Thoracic aorta (tissue), 2 donors: Measurements from ENCODE around the gene SEC24C. TPM values are rescaled to one million over a fixed set of nuclear protein-coding genes. Genes with fewer than 3 reads are reported as not detected.
"Not testable (repeated sequence)": the region's sequence is repeated elsewhere in the genome, so short reads cannot be mapped to it uniquely, and the experiment has no call there.

ENCODE experiments used
- ATAC-seq: fragments of 150-250 bp; one replicate; pipeline ENCODE4 v1.8.0; 2017; ENCODE audit warnings: low read depth; ENCODE audit not compliant: insufficient number of reproducible peaks, low FRiP score
- DNase-seq: peaks from one replicate; pipeline ENCODE4 v3.0.0-alpha.2; 2020; ENCODE audit warnings: low spot score
- H3K27ac ChIP-seq, 2 donors: fragments of 200-600 bp; sonication (generic); 1 replicate in 1 of 2; 2 replicates in 1 of 2; pipeline ENCODE4 v1.5.1; 2016; ENCODE audit warnings: mild to moderate bottlenecking in 2 of 2, moderate library complexity in 2 of 2
- H3K27me3 ChIP-seq: fragments of 200-600 bp; sonication (generic); replicated peaks from 2 replicates; pipeline ENCODE4 v1.6.0; 2016; ENCODE audit warnings: mild to moderate bottlenecking; ENCODE audit not compliant: insufficient read depth
- H3K36me3 ChIP-seq: fragments of 200-600 bp; sonication (generic); one replicate; pipeline ENCODE4 v1.5.1; 2016
- H3K4me1 ChIP-seq, 2 donors: fragments of 200-600 bp; sonication (generic); 1 replicate in 1 of 2; 2 replicates in 1 of 2; pipeline versions ENCODE4 v1.5.1 to v1.6.0; 2016; ENCODE audit warnings: low read depth in 2 of 2, mild to moderate bottlenecking in 1 of 2; ENCODE audit not compliant: control insufficient read depth in 1 of 2
- H3K4me3 ChIP-seq: fragments of 200-600 bp; sonication (generic); 2 replicates; pipeline ENCODE4 v1.5.1; 2016; ENCODE audit warnings: mild to moderate bottlenecking
- H3K9me3 ChIP-seq: fragments of 200-600 bp; sonication (generic); 2 replicates; pipeline ENCODE4 v1.5.1; 2016
- total RNA-seq, 2 donors: library from RNA; depleted of rRNA; stranded (reverse); fragments of >200 nt; gene quantifications; one replicate each; pipeline versions ENCODE4 v1.1.0 to v1.2.3, GENCODE V29; 2016
- TF ChIP-seq, protein P1 (sequence below): fragments of 200-600 bp; sonication (generic); IDR thresholded peaks from one replicate; pipeline ENCODE4 v1.5.1; 2019; ENCODE audit warnings: antibody characterized with exemption

SEC24C gene
- total RNA-seq, 2 donors from 2014 or later, result 55.7 to 80.1 TPM

DNA sequence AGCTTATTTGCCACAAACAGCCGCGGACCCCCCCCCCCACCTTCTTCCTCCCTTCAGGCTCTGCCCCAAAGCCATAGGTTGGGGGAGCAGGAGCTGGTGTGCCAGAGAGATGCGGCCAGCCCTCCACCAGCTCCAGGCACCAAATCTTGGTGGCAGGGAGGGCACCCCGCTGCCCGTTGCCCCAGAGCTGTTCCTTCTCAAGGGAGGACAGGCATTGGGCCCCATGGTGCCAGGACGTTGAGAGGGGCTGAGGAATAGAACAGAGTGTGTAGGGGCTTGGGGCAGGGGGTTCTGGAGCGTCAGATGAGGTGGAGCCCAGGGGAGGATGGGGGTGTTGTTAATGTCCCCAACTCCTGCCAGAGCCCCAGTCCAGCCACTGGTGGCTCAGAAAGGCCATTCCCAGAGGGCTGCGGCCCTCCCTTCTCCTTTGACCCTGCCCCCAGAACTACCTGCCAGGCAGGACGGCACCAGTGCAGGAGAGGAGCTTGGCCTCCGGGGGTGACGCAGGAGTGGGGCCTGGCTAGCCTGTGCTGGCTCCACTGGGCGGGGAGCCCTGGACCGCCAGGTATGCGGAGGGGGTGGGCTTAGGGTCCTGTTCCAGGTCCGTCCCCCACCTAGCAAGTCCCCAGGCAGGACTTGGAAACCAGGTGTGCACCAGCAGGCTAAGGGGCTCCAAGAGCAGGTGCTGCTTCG, 10.0 kb upstream of the SEC24C start:
- peaks cover 14% of the 10 kb centered on the region for H3K36me3 ChIP-seq
- no peaks in the 10 kb centered on the region for H3K9me3 ChIP-seq
- H3K4me1 ChIP-seq, result peaks cover 7 to 35% of the 10 kb centered on the region in 2 donors
- H3K27me3 ChIP-seq, result no peaks in the 10 kb centered on the region
- no peak for ATAC-seq
- TF ChIP-seq, protein P1, sequence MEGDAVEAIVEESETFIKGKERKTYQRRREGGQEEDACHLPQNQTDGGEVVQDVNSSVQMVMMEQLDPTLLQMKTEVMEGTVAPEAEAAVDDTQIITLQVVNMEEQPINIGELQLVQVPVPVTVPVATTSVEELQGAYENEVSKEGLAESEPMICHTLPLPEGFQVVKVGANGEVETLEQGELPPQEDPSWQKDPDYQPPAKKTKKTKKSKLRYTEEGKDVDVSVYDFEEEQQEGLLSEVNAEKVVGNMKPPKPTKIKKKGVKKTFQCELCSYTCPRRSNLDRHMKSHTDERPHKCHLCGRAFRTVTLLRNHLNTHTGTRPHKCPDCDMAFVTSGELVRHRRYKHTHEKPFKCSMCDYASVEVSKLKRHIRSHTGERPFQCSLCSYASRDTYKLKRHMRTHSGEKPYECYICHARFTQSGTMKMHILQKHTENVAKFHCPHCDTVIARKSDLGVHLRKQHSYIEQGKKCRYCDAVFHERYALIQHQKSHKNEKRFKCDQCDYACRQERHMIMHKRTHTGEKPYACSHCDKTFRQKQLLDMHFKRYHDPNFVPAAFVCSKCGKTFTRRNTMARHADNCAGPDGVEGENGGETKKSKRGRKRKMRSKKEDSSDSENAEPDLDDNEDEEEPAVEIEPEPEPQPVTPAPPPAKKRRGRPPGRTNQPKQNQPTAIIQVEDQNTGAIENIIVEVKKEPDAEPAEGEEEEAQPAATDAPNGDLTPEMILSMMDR, result no peak
- H3K4me3 ChIP-seq, result no peak overlapping the region
- no peak for DNase-seq
- H3K27ac ChIP-seq, result no peak overlapping the region

DNA sequence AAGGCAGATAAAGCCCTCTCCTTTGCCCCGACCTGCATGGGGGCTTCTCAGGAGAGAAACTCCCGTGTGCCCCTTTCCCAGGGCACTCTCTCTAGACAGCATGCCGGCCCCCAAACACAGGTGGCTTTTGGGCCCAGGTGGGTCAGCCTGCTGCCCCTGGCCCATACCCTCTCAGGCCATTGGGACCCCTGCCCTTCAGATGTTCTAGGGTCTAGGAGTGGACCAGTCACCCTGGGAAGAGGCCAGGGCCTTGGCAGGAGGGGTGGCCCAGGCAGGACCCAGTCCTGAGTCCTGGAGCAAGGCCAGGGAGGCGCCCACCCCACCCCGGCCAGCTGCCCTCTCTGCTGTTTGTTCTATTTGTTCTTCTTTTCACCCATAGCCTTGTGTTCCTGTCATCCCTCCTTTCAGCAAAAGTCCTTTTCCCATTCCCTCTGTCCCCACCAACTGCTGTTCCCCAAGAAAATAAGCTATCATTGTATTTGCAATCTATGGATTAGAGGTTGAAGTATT, 9.3 kb upstream of the SEC24C start:
- H3K9me3 ChIP-seq, result no peaks in the 10 kb centered on the region
- peaks cover 14% of the 10 kb centered on the region for H3K36me3 ChIP-seq
- H3K27me3 ChIP-seq, result no peaks in the 10 kb centered on the region
- no peak overlapping the region for H3K4me3 ChIP-seq
- peaks cover 7 to 35% of the 10 kb centered on the region in 2 donors for H3K4me1 ChIP-seq
- TF ChIP-seq, protein P1, result no peak
- no peak overlapping the region for H3K27ac ChIP-seq
- ATAC-seq (no peak), DNase-seq (no peak)

DNA sequence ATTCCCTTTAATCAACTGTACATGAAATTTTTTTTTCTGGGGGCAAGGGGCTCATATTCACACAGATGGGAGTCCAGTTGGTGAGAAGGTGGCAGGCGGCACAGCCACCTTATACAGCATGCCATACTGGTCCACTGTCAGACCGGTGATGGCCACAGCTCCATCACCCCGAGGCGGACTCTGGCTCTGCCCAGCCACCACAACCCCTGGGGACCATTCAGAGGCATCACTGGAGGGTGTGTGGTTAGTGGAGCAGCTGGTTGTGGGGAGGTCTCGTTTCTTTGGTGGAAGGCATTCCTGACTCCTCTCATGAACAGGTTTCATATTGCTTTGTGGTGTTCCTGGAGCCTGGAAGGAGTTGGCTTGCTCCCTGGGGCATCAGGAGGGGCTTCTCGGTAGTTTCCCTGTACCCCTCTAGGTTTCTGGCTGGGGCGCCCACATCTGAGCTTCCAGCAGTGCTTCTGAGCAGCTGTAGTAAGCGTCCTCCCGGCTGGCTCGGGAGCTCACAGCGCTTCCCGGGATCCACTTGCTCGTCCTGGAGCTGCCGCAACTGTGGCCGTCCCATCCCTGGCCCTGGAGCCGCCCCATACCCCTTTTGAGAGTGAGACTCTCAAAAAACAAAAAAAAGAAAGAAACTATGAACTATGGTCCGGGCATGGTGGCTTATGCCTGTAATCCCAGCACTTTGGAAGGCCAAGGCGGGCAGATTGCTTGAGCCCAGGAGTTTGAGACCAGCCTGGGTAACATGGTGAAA, 3.5 kb upstream of the SEC24C start:
- peaks cover 8 to 22% of the 10 kb centered on the region in 2 donors for H3K4me1 ChIP-seq
- H3K36me3 ChIP-seq, ATAC-seq, H3K4me3 ChIP-seq, H3K27me3 ChIP-seq, DNase-seq, H3K27ac ChIP-seq, H3K9me3 ChIP-seq: not testable (repeated sequence)

DNA sequence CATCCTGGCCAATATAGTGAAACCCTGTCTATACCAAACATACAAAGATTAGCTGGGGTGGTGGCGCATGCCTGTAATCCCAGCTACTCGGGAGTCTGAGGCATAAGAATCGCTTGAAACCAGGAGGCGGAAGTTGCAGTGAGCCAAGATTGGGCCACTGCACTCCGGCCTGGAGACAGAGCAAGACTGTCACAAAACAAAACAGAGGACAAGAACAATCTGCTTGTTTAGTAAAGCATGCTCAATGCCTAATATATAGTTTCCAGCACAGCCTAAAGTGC, 1.8 kb upstream of the SEC24C start:
- Histone ChIP-seq H3K36me3 (peaks cover 5% of the 10 kb centered on the region), H3K4me1 (peaks cover 16 to 34% of the 10 kb centered on the region in 2 donors), H3K27me3 (no peaks in the 10 kb centered on the region), H3K4me3 (no peak overlapping the region), H3K9me3 (no peaks in the 10 kb centered on the region), H3K27ac (no peak overlapping the region)
- ATAC-seq (no peak), DNase-seq (no peak)
- TF ChIP-seq, protein P1, result no peak

DNA sequence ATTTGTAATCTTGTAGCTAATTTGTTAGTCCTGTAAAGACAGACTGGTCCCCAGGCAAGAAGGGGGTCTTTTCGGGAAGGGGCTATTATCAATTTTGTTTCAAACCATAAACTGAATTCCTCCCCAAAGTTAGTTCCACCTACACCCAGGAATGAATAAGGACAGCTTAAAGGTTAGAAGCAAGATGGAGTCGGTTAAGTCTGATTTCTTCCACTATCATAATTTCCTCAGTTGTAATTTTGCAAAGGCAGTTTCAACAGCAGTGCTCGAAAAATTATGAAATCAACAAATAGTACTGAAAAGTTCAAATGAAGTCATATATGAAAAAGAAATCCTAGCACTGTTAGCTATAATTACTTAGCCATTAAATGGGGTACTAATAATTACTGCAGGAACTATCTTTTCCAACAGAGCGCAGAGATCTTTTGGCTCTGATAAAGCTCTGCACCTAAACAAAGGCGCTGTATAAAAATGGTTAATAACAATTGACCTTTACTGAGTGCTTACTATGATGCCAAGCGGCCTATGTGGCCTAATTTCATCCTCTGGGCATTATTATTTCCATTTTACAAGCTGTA, 756 bp upstream of the SEC24C start:
- Histone ChIP-seq H3K36me3 (peaks cover 3% of the 10 kb centered on the region), H3K27ac (peak overlapping the region; percentile 89 to 97), H3K9me3 (no peaks in the 10 kb centered on the region), H3K4me3 (peak overlapping the region; percentile 80), H3K27me3 (no peaks in the 10 kb centered on the region), H3K4me1 (peaks cover 16 to 37% of the 10 kb centered on the region in 2 donors)
- DNase-seq, result no peak
- ATAC-seq, result no peak
- TF ChIP-seq, protein P1, result no peak
